K562 (cell line): ENCODE results near the gene MAP4K5. TPM values are rescaled to one million over a fixed set of nuclear protein-coding genes. Genes with fewer than 3 reads are reported as not detected.

Experiments used
- polyA plus RNA-seq, 8 experiments: library from polyadenylated mRNA; depleted of rRNA in 4 of 8; stranded (reverse) in 5 of 8; unstranded in 3 of 8; fragments of >200 nt; fragmentation: Nextera tagmentation in 2 of 8; fragmentation: Illumina TruSeq in 1 of 8; extraction: Ambion mirVana in 2 of 8; extraction: Trizol in 1 of 8; gene quantifications; 2 replicates each; pipeline versions ENCODE4 v1.2.1 to v1.2.3, GENCODE V29; 2011 to 2014; ENCODE audit warnings: inconsistent platforms in 1 of 8, missing spikeins in 1 of 8
- total RNA-seq, 7 experiments: library from RNA; depleted of rRNA in 6 of 7; stranded (reverse); fragments of >200 nt in 6 of 7; fragmentation: Illumina TruSeq in 2 of 7; extraction: Trizol in 2 of 7; gene quantifications; 2 replicates each; pipeline versions ENCODE4 v1.2.1 to v1.2.3, GENCODE V29; 2011 to 2021; ENCODE audit warnings: low replicate concordance in 1 of 7
- TF ChIP-seq, protein P1 (sequence below): fragments of 450-650 bp; IDR thresholded peaks from 2 replicates; pipeline ENCODE4 v1.6.1; 2016; ENCODE audit warnings: low read depth

Gene MAP4K5
- total and polyA plus RNA-seq, 9 of the 15 experiments (the other 6 are each of a cell fraction or from before 2014, with no cell fraction given) = 5.9 to 29.4 (median 18.0) TPM

DNA sequence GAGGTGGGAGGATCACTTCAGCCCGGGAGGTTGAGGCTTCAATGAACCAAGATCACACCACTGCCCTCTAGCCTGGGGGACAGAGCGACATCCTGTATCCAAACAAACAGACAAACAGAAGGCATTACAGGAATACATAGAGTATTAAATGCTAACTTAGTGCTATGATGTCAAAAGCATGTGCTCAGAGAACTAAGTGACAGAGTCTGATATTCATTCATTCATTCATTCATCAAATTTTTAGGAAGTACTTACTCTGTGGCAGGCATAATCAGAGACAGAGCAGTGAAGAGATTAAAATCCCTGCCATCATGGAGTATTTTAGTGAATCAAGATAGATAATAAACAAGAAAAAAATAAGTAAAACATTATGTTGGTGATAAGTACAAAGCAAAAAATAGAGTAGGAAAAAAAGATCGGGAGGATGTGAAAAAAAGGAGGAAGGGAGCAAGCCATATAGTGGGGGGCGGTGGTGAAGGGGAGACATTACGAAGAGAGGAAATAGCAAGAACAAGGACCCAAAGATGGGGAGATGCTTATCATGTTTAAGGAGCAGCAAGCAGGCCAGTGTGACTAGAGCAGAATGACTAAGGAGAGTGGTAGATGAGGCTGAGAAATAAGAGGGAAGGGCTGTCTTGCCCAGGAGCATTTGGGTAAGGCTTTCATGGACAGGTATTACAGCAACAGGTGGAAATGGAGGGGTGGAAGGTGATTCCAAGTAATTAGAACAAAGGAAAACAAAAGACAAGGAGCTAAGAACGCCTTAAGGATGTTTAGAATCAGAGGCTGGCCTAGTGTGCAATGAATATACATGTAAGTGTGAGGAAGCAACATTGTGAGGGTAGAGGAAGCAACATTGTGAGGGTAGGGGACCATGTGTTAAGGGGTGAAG is 2.8 kb downstream of the MAP4K5 start (continued):
- TF ChIP-seq, protein P1, sequence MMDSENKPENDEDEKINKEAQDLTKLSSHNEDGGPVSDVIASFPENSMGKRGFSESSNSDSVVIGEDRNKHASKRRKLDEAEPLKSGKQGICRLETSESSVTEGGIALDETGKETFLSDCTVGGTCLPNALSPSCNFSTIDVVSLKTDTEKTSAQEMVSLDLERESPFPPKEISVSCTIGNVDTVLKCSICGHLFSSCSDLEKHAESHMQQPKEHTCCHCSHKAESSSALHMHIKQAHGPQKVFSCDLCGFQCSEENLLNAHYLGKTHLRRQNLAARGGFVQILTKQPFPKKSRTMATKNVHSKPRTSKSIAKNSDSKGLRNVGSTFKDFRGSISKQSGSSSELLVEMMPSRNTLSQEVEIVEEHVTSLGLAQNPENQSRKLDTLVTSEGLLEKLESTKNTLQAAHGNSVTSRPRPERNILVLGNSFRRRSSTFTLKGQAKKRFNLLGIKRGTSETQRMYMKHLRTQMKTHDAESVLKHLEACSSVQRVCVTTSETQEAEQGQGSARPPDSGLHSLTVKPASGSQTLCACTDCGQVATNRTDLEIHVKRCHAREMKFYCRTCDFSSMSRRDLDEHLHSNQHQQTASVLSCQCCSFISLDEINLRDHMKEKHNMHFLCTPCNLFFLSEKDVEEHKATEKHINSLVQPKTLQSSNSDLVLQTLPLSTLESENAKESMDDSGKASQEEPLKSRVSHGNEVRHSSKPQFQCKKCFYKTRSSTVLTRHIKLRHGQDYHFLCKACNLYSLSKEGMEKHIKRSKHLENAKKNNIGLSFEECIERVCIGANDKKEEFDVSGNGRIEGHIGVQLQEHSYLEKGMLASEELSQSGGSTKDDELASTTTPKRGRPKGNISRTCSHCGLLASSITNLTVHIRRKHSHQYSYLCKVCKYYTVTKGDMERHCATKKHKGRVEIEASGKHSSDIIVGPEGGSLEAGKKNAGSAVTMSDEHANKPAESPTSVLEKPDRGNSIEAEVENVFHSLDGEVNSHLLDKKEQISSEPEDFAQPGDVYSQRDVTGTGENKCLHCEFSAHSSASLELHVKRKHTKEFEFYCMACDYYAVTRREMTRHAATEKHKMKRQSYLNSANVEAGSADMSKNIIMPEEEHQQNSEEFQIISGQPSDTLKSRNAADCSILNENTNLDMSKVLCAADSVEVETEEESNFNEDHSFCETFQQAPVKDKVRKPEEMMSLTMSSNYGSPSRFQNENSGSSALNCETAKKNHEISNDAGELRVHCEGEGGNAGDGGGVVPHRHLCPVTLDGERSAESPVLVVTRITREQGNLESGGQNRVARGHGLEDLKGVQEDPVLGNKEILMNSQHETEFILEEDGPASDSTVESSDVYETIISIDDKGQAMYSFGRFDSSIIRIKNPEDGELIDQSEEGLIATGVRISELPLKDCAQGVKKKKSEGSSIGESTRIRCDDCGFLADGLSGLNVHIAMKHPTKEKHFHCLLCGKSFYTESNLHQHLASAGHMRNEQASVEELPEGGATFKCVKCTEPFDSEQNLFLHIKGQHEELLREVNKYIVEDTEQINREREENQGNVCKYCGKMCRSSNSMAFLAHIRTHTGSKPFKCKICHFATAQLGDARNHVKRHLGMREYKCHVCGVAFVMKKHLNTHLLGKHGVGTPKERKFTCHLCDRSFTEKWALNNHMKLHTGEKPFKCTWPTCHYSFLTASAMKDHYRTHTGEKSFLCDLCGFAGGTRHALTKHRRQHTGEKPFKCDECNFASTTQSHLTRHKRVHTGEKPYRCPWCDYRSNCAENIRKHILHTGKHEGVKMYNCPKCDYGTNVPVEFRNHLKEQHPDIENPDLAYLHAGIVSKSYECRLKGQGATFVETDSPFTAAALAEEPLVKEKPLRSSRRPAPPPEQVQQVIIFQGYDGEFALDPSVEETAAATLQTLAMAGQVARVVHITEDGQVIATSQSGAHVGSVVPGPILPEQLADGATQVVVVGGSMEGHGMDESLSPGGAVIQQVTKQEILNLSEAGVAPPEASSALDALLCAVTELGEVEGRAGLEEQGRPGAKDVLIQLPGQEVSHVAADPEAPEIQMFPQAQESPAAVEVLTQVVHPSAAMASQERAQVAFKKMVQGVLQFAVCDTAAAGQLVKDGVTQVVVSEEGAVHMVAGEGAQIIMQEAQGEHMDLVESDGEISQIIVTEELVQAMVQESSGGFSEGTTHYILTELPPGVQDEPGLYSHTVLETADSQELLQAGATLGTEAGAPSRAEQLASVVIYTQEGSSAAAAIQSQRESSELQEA = peak; percentile 11; the same call in 1 of the 2 replicates
